WERI-Rb-1 (cell line): ENCODE data around the gene SH3RF3.

Experiments used
- DNase-seq: peaks from one replicate; pipeline ENCODE4 v3.0.0-alpha.2; 2020
- H3K27ac ChIP-seq: fragments of 250-450 bp; sonication (Bioruptor Pico); 2 replicates; pipeline ENCODE4 v1.5.1; 2020; ENCODE audit warnings: mild to moderate bottlenecking, moderate library complexity
- H3K27me3 ChIP-seq: fragments of 250-450 bp; sonication (Bioruptor Pico); 2 replicates; pipeline ENCODE4 v1.5.1; 2021; ENCODE audit warnings: mild to moderate bottlenecking, low read depth, moderate library complexity; ENCODE audit not compliant: insufficient read depth, severe bottlenecking
- H3K36me3 ChIP-seq: fragments of 250-450 bp; sonication (Bioruptor Pico); 2 replicates; pipeline ENCODE4 v1.5.1; 2020; ENCODE audit warnings: mild to moderate bottlenecking, moderate library complexity
- H3K4me3 ChIP-seq: 2 replicates; pipeline ENCODE4 v1.5.1; 2011; ENCODE audit warnings: low read depth, mild to moderate bottlenecking, control low read depth, low read length
- H3K9me3 ChIP-seq: fragments of 250-450 bp; sonication (Bioruptor Pico); 2 replicates; pipeline ENCODE4 v1.5.1; 2021; ENCODE audit warnings: mild to moderate bottlenecking, moderate library complexity; ENCODE audit not compliant: severe bottlenecking
- CTCF ChIP-seq: IDR thresholded peaks from 2 replicates; pipeline ENCODE4 v1.5.1; 2011; ENCODE audit warnings: low read depth, mild to moderate bottlenecking, control low read depth, inconsistent platforms, low read length

SH3RF3 gene

GRCh38 chr2:109472331-109472959, 343.4 kb downstream of the SH3RF3 start:
- no peaks in the 10 kb centered on the region for H3K27me3 ChIP-seq
- peak; percentile 68 for DNase-seq
- H3K36me3 ChIP-seq, result no peaks in the 10 kb centered on the region
- TF ChIP-seq CTCF, result no peak
- H3K4me3 ChIP-seq, result peak overlapping the region; percentile 11
- H3K27ac ChIP-seq, result peak overlapping the region; percentile 60
- no peaks in the 10 kb centered on the region for H3K9me3 ChIP-seq

- peak; percentile 54 for TF ChIP-seq CTCF
- DNase-seq, result peak; percentile 89
- no peaks in the 10 kb centered on the region for H3K9me3 ChIP-seq
- H3K27ac ChIP-seq, result peak overlapping the region; percentile 60
- no peaks in the 10 kb centered on the region for H3K27me3 ChIP-seq
- H3K4me3 ChIP-seq, result no peak overlapping the region
- H3K36me3 ChIP-seq, result no peaks in the 10 kb centered on the region
Observed at GRCh38 chr2:109472974-109473373, 344.0 kb downstream of the SH3RF3 start.

- Histone ChIP-seq H3K36me3 (no peaks in the 10 kb centered on the region), H3K27me3 (no peaks in the 10 kb centered on the region), H3K4me3 (no peak overlapping the region), H3K27ac (peak overlapping the region; percentile 39), H3K9me3 (no peaks in the 10 kb centered on the region)
- DNase-seq, result no peak
- no peak for TF ChIP-seq CTCF
Observed at GRCh38 chr2:109473616-109474318, 344.8 kb downstream of the SH3RF3 start.

GRCh38 chr2:109474319-109474825, 345.4 kb downstream of the SH3RF3 start:
- no peak for TF ChIP-seq CTCF
- H3K4me3 ChIP-seq, result no peak overlapping the region
- no peaks in the 10 kb centered on the region for H3K36me3 ChIP-seq
- DNase-seq, result no peak
- no peak overlapping the region for H3K27ac ChIP-seq
- no peaks in the 10 kb centered on the region for H3K27me3 ChIP-seq
- H3K9me3 ChIP-seq, result no peaks in the 10 kb centered on the region

- H3K9me3 ChIP-seq, result no peaks in the 10 kb centered on the region
- H3K36me3 ChIP-seq, result no peaks in the 10 kb centered on the region
- no peak overlapping the region for H3K27ac ChIP-seq
- TF ChIP-seq CTCF, result no peak
- H3K4me3 ChIP-seq, result no peak overlapping the region
- DNase-seq, result no peak
- no peaks in the 10 kb centered on the region for H3K27me3 ChIP-seq
Observed at GRCh38 chr2:109475531-109476210, 346.7 kb downstream of the SH3RF3 start.
